Activated CD4-positive, CD25-positive, alpha-beta regulatory T cell treated with anti-CD3 and anti-CD28 coated beads, Interleukin-2, amount 50 U/mL, for 16 hours (primary cell): ENCODE measurements around the gene RASGRF2.

Experiments
- DNase-seq: peaks from one replicate; pipeline ENCODE4 v3.0.0-alpha.2; 2020; ENCODE audit warnings: low read depth, low spot score

Gene RASGRF2

GRCh38 chr5:80951366-80951765 lies 8.8 kb upstream of the RASGRF2 start:
- DNase-seq = no peak

GRCh38 chr5:80953587-80953986 lies 6.6 kb upstream of the RASGRF2 start:
- DNase-seq = no peak

DNA sequence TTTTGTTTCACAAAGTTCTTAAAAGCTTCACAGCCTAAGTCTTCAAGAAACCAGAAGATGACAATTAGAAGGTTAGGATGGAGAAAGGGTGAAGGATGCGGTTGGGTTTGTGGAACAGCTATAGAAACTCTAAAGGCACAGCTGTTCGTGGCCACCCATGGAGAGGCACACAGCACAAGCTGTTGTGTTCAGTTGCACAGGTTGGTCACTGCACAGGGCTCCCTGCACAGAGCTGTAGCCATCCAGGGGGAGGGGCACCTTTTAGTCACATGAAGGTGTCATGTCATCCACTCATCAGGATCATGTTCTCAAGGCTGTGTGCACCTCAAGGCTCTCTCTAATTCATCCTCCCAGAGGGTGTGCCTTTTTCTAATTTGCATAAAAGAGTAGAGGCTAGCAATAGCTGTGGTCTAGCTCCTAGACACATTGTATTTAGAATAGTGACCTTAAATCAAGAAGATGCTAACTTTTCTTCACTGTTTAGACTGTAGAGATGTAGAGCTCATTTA lies 5.0 kb upstream of the RASGRF2 start:
- no peak for DNase-seq

DNA sequence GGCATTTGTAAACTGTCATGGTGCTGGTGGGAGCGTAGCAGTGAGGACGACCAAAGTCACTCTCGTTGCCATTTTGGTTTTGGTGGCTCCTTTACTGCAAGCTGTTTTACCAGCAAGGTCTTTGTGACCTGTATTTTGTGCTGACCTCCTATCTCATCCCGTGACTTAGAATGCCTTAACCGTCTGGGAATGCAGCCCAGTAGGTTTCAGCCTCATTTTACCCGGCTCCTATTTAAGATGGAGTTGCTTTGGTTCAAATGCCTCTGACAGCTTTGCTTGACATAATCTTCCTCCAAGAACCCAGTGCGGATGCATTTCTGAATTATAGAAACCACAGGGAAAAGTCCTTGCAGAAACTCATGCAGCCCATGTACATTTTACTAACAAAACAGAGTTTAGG lies 3.9 kb upstream of the RASGRF2 start:
- DNase-seq = no peak

DNA sequence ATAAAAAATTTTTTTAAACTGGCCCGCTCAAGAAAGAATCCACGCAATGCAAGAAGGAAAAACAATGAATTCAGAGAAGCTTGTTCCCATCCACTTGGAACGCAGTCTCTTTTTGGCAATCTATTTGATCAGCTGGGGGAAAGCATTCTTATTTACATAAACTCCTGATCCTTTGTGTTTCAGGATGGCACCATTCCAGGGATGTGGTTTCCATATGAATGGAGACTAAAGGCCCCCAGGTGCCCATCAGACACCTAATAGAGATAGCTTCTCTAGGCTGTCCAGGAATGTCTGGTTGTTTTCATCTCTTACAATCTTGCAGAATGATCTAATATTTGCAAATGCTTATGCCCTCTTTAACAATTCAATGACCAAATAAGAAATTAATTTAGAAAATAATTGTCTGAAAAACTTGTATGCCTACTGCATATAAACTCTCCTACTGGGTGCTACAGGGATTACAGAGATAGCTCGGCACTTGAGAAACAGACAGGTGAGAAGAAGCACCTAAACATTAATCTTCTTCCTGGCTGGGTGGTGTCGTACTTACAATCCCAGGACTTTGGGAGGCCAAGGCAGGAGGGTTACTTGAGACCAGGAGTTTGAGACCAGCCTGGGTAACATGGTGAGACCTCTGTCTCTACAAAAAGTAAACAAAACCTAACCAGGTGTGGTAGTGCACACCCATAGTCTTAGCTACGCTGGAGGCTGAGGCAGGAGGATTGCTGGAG lies 3.0 kb upstream of the RASGRF2 start:
- DNase-seq = no peak

- DNase-seq = no peak
Observed at GRCh38 chr5:80958616-80959015, 1.5 kb upstream of the RASGRF2 start.

- DNase-seq = no peak
Observed at GRCh38 chr5:80959138-80959537, 1.0 kb upstream of the RASGRF2 start.

DNA sequence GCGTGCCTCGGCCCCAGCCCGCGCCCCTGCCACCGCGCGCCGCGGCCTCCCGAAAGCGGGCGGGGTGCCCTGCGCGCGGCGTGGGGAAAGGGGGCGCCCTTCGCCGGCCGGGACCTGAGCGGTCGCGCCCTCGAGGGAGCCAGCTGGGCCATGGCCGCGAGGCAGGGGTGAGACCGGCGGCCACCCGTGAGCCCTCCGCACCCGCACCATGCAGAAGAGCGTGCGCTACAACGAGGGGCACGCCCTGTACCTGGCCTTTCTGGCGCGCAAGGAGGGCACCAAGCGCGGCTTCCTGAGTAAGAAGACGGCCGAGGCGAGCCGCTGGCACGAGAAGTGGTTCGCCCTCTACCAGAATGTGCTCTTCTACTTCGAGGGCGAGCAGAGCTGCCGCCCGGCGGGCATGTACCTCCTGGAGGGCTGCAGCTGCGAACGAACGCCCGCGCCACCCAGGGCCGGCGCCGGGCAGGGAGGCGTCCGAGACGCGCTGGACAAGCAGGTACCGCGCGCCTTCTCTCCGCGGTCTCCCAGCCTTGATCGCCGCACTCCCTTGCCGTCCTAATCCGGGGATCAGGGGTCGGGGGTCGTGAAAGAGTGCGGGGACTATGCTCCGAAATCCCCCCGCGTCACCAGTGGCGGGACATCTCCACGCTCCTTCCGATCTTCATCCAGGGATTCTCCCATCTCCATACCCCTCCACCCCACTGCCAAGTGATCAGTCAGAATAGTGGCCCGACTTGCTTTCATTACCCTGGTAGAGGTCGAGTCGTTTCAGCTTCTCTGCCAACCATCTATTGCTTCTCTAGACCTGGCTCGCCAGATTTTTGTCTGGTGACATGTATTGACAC lies 590 bp downstream of the RASGRF2 start:
- DNase-seq = no peak

DNA sequence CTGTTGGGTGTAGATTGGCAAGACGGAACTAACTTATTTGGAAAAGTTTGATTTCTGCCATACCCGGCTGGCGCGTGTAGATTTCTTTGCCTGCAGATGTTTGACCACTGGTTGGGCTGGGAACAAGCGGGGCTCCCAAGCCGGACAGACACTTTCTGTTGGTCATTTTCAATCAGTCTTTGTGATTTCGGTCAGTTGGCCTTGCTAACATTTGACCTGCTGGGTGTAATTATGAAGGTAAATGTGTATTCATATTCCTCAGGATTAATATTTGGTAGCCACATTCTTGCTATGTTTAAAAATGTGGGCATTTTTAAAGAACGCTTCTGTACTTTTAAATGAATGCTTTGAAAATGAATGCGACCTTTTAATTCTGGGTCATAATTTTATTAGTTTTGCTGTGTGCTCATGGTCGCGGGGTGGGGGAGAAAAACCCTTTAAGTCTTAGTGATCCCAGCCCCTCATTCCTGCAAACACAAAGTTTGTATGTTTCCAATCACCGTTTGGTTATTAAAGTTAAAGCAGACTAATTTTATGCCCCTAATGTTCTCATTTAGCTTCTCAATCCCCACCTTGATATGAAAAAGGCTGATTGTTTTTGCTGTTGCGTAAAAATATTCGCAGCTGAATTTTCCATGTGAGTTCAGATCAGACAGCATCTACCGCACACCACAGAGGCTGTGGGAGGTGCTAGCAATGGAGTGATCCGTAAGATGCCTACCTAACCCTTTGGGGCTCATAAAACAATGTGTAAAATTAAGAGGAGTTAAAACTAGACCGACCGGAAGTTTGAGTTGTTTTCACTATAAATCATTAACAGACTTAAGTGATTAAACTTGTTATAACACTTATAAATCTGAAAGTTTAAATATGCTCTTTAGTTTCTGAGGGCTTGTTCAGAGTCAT lies 1.5 kb downstream of the RASGRF2 start:
- DNase-seq = no peak

GRCh38 chr5:80962630-80963520 lies 2.7 kb downstream of the RASGRF2 start:
- no peak for DNase-seq

DNA sequence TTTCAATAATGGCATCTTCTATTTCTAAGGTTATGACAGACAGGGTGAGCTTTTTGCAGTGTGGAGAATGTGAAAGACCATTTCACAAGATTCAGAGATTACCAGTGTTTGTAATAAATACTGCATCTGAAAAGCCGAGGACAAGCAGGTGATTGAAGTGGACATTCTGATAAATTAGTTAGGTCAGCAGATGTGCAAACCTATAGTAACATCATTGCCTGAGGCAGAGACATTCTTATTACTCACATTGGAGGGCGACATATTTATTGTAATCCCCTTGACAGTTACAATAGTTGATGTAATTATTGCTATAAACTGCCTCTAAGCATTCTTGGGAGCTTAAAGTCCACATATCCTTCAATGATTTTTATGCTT lies 3.3 kb downstream of the RASGRF2 start:
- no peak for DNase-seq

GRCh38 chr5:80963966-80964481 lies 3.9 kb downstream of the RASGRF2 start:
- DNase-seq = no peak

DNA sequence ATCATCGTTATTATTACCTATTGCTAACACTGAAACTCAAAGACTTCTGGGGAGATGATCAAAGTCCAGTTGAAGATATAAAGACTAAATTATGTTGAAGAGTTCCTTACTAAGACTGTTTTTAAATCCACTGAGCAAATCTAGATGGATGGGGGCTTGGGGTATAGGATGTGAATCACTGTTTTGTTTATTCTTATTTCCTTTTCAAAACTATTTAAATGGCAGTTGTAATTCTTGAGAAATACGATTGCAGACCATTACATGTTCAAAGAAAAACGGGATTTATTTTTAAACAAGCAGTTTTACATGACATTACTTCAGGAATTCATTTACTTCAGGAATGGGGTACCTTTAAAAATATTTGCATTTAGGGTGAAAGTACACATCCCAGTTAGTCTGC lies 4.3 kb downstream of the RASGRF2 start:
- no peak for DNase-seq

GRCh38 chr5:80964919-80965318 lies 4.8 kb downstream of the RASGRF2 start:
- DNase-seq = no peak

DNA sequence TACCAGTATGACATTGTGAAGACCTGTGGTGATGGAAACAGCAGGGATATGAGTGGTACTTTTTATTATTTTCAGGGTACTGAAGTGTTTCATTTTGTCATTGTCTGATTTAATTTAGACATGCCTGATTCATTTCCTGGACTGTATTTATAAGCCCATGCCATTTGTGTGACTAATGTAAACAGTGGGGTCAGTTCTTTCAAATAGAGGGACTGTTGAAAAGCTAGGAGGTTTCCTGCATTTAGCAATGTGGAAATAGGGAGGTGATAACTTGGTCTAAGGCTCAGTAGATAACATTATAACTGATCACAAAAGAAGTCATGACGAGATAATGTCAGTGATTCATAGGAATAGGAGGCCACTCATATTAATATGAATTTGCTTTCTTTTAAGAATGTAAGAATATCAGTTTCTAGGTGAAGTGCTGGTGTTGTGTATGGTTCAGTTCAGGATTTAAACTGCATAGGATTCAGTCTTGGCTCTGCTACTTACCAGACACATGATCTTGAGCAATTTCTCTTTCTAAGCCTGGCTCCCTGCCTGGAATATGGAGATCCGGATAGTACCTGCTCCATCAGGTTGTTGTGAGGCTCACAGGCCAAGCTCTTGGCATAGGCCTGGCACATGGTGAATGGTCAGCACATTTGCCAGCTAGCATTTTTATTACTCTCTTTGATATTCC lies 7.5 kb downstream of the RASGRF2 start:
- no peak for DNase-seq

DNA sequence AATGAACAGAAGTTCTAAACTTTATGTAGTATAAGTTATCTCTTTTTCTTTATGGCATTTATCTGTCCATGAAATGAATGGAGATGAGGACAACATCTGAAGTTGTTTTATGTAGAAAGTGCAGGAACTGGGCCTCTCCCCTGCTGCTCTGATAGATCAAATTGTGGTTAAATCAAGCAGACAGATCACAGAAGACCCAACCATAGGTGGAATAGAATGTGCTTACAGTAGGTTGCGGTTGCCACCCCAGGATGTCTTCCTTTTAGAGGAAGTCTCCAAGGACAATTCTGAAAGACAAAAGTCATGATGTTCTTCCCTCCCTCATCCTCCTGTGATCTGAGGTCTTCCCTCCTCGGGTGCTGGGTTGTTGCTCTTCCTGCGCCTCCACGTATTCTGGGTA lies 12.9 kb downstream of the RASGRF2 start:
- DNase-seq = no peak

DNA sequence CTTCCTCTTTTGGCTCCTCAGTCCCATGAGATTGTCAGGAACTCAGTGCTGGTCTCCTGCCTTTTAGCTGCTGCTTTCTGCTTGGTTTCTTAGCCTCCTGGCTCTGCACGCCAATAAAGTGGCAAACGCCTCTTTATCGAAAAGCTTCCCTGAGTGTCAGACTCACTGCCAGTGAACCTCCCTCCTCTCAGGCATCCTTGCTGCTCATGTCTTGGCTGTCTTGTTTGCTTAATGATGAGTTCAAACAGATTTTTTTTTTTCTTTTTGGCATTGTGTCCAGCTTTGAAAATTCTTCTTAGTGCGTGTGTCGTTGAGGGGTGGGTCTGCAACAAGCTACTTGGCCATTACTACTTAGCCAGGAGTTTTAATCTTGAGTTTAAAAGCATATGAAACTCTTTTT lies 14.9 kb downstream of the RASGRF2 start:
- DNase-seq = no peak

GRCh38 chr5:80976985-80977384 lies 16.8 kb downstream of the RASGRF2 start:
- no peak for DNase-seq

GRCh38 chr5:80977764-80978163 lies 17.6 kb downstream of the RASGRF2 start:
- no peak for DNase-seq

DNA sequence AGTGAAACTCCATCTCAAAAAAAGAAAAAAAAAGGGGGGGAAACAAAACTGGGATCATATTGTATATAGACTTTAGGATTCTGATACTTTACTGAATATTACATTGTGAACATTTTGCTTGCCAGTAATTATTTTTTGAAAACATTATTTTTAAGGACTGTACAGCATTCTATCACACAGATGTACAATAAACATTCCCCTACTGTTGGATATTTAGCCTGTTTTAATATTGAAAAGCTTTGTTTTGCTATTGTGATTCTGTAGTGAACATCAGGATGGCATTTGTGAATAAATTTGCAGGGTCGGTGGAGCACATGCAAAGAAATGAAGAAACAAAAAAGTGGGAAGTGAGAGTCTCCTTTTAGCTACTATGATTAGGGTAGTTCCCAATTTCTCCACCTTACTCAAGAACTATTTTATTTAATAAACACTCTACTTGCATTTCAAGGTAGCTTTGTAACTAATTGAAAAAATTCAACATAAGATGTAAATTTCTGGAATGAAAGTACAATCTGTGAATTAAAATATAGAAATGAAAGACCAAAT lies 18.7 kb downstream of the RASGRF2 start:
- no peak for DNase-seq
